Breast epithelium (tissue), 3 donors: Measurements from ENCODE around the gene OR9Q1.

ENCODE experiments used
- CTCF ChIP-seq, 3 donors: fragments of 450-650 bp; IDR thresholded peaks; one replicate each; pipeline ENCODE4 v1.5.1; 2016 to 2017; ENCODE audit warnings: antibody characterized with exemption in 3 of 3, mild to moderate bottlenecking in 3 of 3, moderate library complexity in 3 of 3
- POLR2A ChIP-seq: fragments of 450-650 bp; IDR thresholded peaks from one replicate; pipeline ENCODE4 v1.6.1; 2016; ENCODE audit warnings: antibody characterized with exemption, mild to moderate bottlenecking, moderate library complexity
- POLR2AphosphoS5 ChIP-seq, 3 donors: sonication (generic); formaldehyde crosslinking; IDR thresholded peaks; one replicate each; pipeline ENCODE4 v1.6.1; 2017; ENCODE audit warnings: antibody characterized with exemption in 3 of 3

GRCh38 chr11:58039589-58039988, 15.9 kb downstream of the OR9Q1 start:
- no peak for TF ChIP-seq CTCF (IDR thresholded peaks at IDR 0.05)
- TF ChIP-seq POLR2AphosphoS5 (IDR thresholded peaks at IDR 0.05) = no peak
- no peak for TF ChIP-seq POLR2A
